GM18498 (cell line): ENCODE data around the gene PNKP.
"Not testable (repeated sequence)": the region's sequence is repeated elsewhere in the genome, so short reads cannot be mapped to it uniquely, and the experiment has no call there.

ENCODE experiments used
- ATAC-seq: cut with Tn5 transposase; IDR thresholded peaks from one replicate; pipeline ENCODE4 v1.9.1; 2021; ENCODE audit warnings: mild to moderate bottlenecking, moderate library complexity; ENCODE audit not compliant: unreplicated experiment

Gene PNKP

GRCh38 chr19:49824662-49825061 lies 42.7 kb downstream of the PNKP start:
- no peak for ATAC-seq

DNA sequence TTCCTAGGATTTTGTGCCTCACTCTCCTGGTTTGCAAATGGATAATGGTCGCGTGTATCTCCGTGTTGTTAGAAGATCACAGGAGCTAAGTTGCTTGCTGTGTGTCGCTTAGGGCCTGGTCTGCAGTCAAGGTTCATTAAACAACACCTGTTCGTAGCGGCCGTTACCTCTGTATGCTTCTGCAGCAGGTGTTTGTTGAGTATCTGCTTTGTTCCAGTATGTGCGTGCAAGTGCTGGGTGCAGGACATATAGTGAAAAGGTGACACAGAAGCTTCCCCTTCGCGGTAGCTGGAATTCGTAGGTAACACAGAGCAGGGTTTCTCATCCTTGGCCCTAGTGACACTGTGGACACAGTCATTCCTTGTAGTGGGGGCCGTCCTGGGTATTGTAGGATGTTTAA lies 43.9 kb downstream of the PNKP start:
- no peak for ATAC-seq

GRCh38 chr19:49820125-49820524 lies 47.3 kb downstream of the PNKP start:
- ATAC-seq, result no peak

GRCh38 chr19:49819452-49820115 lies 47.8 kb downstream of the PNKP start:
- not testable (repeated sequence) for ATAC-seq

- no peak for ATAC-seq
These were observed 48.6 kb downstream of the PNKP start for GRCh38 chr19:49818649-49819370.

- peak; percentile 67 for ATAC-seq
These were observed 49.3 kb downstream of the PNKP start, which contains the start of gene MED25 for GRCh38 chr19:49817964-49818648. TSS of gene MED25 (plus strand) at chr19:49818289. CDS start at chr19:49818342, 53 bp downstream.

GRCh38 chr19:49816590-49816989 lies 50.8 kb downstream of the PNKP start:
- no peak for ATAC-seq

DNA sequence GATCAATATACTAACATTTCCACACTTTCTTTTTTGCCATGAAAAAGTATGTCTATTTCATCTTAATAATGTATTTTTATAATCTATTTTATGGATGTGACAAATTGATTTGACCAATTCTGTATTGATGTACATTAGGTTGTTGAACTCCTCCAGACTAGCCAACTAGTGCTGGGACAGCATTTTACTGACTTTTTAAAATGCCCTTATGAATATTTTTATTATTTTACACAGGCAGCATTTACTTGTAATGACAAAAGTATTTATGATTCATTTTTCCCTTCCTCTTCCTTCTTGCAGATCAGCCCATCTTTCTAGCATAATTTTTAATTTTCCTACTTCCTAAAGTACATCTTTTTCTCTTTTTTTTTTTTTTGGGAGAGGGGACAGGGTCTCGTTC lies 53.4 kb downstream of the PNKP start:
- ATAC-seq, result no peak

GRCh38 chr19:49812997-49813861 lies 54.1 kb downstream of the PNKP start, which contains the start of gene FUZ:
TSS of gene FUZ (minus strand) at chr19:49813292. CDS start at chr19:49813106, 186 bp downstream.
- peak; percentile 60 for ATAC-seq

DNA sequence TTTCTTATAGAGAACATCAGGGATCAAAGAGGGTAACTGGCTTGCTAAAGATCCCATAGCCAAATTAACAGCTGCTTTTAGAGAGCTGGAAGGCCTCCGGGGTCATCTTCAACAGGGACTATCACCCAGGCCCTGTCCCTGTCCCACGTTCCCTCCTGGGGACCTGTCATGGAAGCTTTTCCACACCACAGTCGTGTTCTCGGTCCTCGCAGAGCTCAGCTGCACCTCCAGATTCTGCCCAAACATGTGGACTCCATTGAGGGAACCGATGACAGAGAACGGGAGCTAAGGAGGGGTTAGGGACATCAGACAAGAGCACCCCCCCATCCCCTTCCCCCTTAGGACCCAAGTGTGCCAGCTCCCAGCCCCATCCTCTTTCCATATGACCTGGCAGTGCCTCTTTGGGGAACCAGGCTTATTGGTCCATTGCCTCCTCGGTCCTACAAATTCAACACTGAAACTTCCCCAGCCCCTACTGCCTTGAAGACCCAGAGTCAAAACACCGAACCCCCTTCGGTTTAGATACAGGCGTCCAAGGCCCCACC lies 54.9 kb downstream of the PNKP start:
- ATAC-seq, result no peak

DNA sequence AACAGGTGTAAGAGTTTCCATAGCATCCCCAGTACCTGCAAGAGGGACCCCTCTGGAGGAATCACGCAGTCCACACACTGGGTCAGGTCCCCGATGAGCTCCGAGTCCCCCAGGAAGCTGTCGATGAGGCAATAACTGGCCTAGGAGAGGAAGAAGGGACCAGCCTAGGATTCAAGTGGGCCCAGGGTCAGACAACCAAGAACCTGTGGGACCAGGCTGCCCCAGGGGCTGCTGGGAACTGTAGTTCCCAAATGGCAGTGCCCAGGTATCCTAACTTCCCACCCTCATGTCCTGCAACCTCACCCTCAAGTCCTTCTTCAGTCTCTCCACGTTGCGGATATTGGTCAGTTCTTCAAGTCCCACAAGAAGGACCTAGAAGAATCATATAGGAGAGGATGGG lies 56.0 kb downstream of the PNKP start:
- ATAC-seq, result no peak
